Heart right ventricle (tissue), 16 donors: ENCODE data around the gene PCDHGC4. TPM values are rescaled to one million over a fixed set of nuclear protein-coding genes. Genes with fewer than 3 reads are reported as not detected.

ENCODE experiments used
- ATAC-seq, 8 donors: fragments of 200-7000 bp; cut with Tn5 transposase; one replicate each; pipeline ENCODE4 v1.9.1; 2020; ENCODE audit warnings: mild to moderate bottlenecking in 8 of 8, moderate library complexity in 8 of 8, moderate number of reproducible peaks in 1 of 8
- DNase-seq, 2 donors: peaks; one replicate each; pipeline ENCODE4 v3.0.0-alpha.2; 2020
- H3K27ac ChIP-seq, 10 donors: fragments of 200-600 bp; sonication (generic) in 2 of 10; one replicate each; pipeline versions ENCODE4 v1.5.0 to v1.8.0; 2020 to 2022; ENCODE audit warnings: mild to moderate bottlenecking in 3 of 10
- H3K27me3 ChIP-seq, 7 donors: fragments of 200-600 bp; one replicate each; pipeline ENCODE4 v1.8.0; 2021 to 2022; ENCODE audit warnings: mild to moderate bottlenecking in 2 of 7
- H3K36me3 ChIP-seq, 9 donors: fragments of 200-600 bp; sonication (generic) in 1 of 9; one replicate each; pipeline versions ENCODE4 v1.5.0 to v1.8.0; 2020 to 2022; ENCODE audit warnings: mild to moderate bottlenecking in 2 of 9
- H3K4me1 ChIP-seq, 9 donors: fragments of 200-600 bp; sonication (generic) in 1 of 9; one replicate each; pipeline versions ENCODE4 v1.5.0 to v1.8.0; 2020 to 2022; ENCODE audit warnings: mild to moderate bottlenecking in 4 of 9
- H3K4me3 ChIP-seq, 10 donors: fragments of 200-600 bp; sonication (generic) in 2 of 10; one replicate each; pipeline versions ENCODE4 v1.5.0 to v1.8.0; 2020 to 2022; ENCODE audit warnings: mild to moderate bottlenecking in 7 of 10, moderate library complexity in 2 of 10
- H3K9me3 ChIP-seq, 11 donors: fragments of 200-600 bp in 10 of 11; sonication (generic) in 2 of 11; one replicate each; pipeline versions ENCODE4 v1.5.0 to v1.8.0; 2013 to 2022; ENCODE audit warnings: mild to moderate bottlenecking in 2 of 11, control low read depth in 1 of 11, moderate library complexity in 1 of 11
- WGBS, 2 donors: extraction: QIAGEN DNeasy Blood & Tissue Kit; methylation state at CpG; one replicate each; pipeline ENCODE4 v1.1.7; 2013; ENCODE audit warnings: inconsistent platforms in 1 of 2; 5-methylcytosine and 5-hydroxymethylcytosine counted together
- intact Hi-C, 10 donors: fragments of 100-400 bp; cut with DNase I; formaldehyde crosslinking; loops; one replicate each; pipeline versions ENCODE4 v1.11.1 to v1.14.2; 2022
- polyA plus RNA-seq, 2 donors: library from polyadenylated mRNA; stranded (reverse); fragments of 200-250 nt; gene quantifications; one replicate each; pipeline ENCODE4 v1.2.3, GENCODE V29; 2013
- total RNA-seq, 10 donors: library from RNA; stranded (reverse); fragmentation: NEBNext Ultra II Directional in 3 of 10; extraction: Animal tissue kit (Norgen Biotek cat#: 25700) in 3 of 10; gene quantifications; one replicate each; pipeline versions ENCODE4 v1.2.1 to v1.2.4, GENCODE V29; 2021 to 2023
- TF ChIP-seq, protein P1 (sequence below), 9 donors: fragments of 200-600 bp; sonication (generic) in 2 of 9; IDR thresholded peaks; one replicate each; pipeline versions ENCODE4 v1.5.0 to v1.8.0; 2021 to 2022; ENCODE audit warnings: antibody characterized with exemption in 9 of 9, mild to moderate bottlenecking in 5 of 9, moderate library complexity in 1 of 9
- donor health status: Arrhythmogenic right ventricular cardiomyopathy.
- donor health status: ischemic (EF 13 %, LVEDD 7.1; RV severe dilation, severe dysfunction).
- donor health status: healthy with polysubstance abuse.
- donor health status: DM: no; HTN: yes; CAD: no.
- donor health status: DM: no; HTN: no; CAD: no.
- donor health status: ischemic (EF 25% LVEDD 6.9; RV normal size, moderate dysfunction).
- donor health status: ischemic (EF 25% LVEDD 5.7; RV mildly dilated, moderate dysfunction).
- donor health status: healthy.
- donor health status: DM: yes; HTN: yes; CAD: no.
- donor health status: Ischemic cardiomyopathy.
- donor health status: ischemic (EF 35%, LVEDD 5.7; RV mildly dilated, moderate dysfunction).
- donor health status: nonischemic (EF 11% LVEDD 7.7; RV severe dilation, severe dysfunction).
- donor health status: DM: yes; HTN: yes; CAD: no.
- donor health status: PGD.
- donor health status: ischemic (EF 29% LVEDD 5.4; RV normal size, mild dysfunction).
- donor health status: nonischemic (EF 23%, LVEDD 6.1; RV moderate dilation, normal function).

Gene PCDHGC4
- total and polyA plus RNA-seq, 12 donors, result 0.12 to 5.0 (median 3.1) TPM

DNA sequence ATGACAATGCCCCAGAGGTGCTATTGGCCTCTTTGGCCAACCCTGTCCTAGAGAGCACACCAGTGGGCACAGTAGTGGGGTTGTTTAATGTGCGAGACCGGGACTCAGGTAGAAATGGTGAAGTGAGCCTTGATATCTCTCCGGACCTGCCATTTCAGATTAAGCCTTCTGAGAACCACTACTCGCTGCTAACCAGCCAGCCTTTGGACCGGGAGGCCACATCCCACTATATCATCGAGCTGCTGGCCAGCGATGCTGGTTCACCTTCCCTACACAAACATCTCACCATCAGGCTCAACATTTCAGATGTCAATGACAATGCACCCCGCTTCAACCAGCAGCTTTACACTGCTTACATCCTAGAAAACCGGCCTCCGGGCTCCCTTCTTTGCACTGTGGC is 5.4 kb downstream of the PCDHGC4 start:
- H3K4me1 ChIP-seq, result peaks cover 10 to 76% (median 32%) of the 10 kb centered on the region in 9 donors
- H3K27ac ChIP-seq, result no peak overlapping the region
- H3K27me3 ChIP-seq, result peaks cover 0 to 69% (median 0%) of the 10 kb centered on the region in 7 donors
- ATAC-seq (no peak), DNase-seq (no peak)
- intact Hi-C loops, result no loop called here
- H3K36me3 ChIP-seq, result peaks cover 0 to 68% (median 11%) of the 10 kb centered on the region in 9 donors
- H3K9me3 ChIP-seq, result no peaks in the 10 kb centered on the region
- 95 to 97% methylated on average over 10 of the region's 10 CpGs for WGBS, 2 donors
- H3K4me3 ChIP-seq, result no peak overlapping the region
- TF ChIP-seq, protein P1, sequence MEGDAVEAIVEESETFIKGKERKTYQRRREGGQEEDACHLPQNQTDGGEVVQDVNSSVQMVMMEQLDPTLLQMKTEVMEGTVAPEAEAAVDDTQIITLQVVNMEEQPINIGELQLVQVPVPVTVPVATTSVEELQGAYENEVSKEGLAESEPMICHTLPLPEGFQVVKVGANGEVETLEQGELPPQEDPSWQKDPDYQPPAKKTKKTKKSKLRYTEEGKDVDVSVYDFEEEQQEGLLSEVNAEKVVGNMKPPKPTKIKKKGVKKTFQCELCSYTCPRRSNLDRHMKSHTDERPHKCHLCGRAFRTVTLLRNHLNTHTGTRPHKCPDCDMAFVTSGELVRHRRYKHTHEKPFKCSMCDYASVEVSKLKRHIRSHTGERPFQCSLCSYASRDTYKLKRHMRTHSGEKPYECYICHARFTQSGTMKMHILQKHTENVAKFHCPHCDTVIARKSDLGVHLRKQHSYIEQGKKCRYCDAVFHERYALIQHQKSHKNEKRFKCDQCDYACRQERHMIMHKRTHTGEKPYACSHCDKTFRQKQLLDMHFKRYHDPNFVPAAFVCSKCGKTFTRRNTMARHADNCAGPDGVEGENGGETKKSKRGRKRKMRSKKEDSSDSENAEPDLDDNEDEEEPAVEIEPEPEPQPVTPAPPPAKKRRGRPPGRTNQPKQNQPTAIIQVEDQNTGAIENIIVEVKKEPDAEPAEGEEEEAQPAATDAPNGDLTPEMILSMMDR (IDR thresholded peaks at IDR 0.05), result no peak

- Histone ChIP-seq H3K27ac (no peak overlapping the region), H3K4me3 (no peak overlapping the region), H3K4me1 (peaks cover 10 to 73% (median 30%) of the 10 kb centered on the region in 9 donors), H3K36me3 (peaks cover 0 to 68% (median 11%) of the 10 kb centered on the region in 9 donors), H3K27me3 (peaks cover 0 to 65% (median 0%) of the 10 kb centered on the region in 7 donors), H3K9me3 (no peaks in the 10 kb centered on the region)
- intact Hi-C loops, result no loop called here
- WGBS, 2 donors, result 89 to 91% methylated on average over 13 of the region's 13 CpGs
- TF ChIP-seq, protein P1 (IDR thresholded peaks at IDR 0.05), result no peak
- no peak for DNase-seq
- no peak for ATAC-seq
These were observed 5.9 kb downstream of the PCDHGC4 start for GRCh38 chr5:141490771-141491170.

DNA sequence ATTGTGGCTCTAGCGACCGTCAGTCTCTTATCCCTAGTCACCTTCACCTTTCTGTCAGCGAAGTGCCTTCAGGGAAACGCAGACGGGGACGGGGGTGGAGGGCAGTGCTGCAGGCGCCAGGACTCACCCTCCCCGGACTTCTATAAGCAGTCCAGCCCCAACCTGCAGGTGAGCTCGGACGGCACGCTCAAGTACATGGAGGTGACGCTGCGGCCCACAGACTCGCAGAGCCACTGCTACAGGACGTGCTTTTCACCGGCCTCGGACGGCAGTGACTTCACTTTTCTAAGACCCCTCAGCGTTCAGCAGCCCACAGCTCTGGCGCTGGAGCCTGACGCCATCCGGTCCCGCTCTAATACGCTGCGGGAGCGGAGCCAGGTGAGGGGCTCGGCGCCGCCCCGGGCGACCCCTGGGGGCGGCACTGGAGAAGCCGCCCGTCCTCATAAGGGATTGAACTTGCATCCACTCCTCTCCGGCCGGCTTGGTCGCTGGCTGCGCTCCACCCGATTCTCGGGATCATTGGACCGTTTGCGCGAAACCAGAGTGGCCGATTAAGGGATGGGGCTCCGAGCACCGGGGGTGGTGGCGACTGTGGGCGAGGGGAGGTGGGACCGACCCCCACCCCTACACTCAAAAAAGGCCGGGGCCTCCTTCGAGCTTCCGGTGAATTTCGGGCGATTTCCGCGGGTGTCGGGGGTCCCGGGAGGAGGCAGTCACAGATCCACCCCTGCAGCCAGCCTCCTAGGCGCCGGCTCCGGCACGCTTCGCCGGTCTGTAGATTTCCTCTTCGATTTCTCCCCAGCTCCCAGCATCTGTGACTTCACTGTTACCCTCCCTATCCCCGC is 6.7 kb downstream of the PCDHGC4 start:
- DNase-seq (no peak), ATAC-seq (no peak)
- H3K36me3 ChIP-seq, result peaks cover 0 to 68% (median 15%) of the 10 kb centered on the region in 9 donors
- H3K4me3 ChIP-seq, result peak overlapping the region in 1 of 10 donors; percentile 4
- peaks cover 0 to 61% (median 0%) of the 10 kb centered on the region in 7 donors for H3K27me3 ChIP-seq
- H3K9me3 ChIP-seq, result no peaks in the 10 kb centered on the region
- WGBS, 2 donors, result 69 to 73% methylated on average over 66 of the region's 66 CpGs
- no peak overlapping the region for H3K27ac ChIP-seq
- intact Hi-C loops, result no loop called here
- H3K4me1 ChIP-seq, result peaks cover 9 to 67% (median 30%) of the 10 kb centered on the region in 9 donors
- TF ChIP-seq, protein P1 (IDR thresholded peaks at IDR 0.05), result no peak

GRCh38 chr5:141492168-141492885 is 7.5 kb downstream of the PCDHGC4 start:
- peaks cover 9 to 60% (median 25%) of the 10 kb centered on the region in 9 donors for H3K4me1 ChIP-seq
- TF ChIP-seq, protein P1 (IDR thresholded peaks at IDR 0.05), result no peak
- H3K27ac ChIP-seq, result peak overlapping the region in 1 of 10 donors; percentile 19
- intact Hi-C loops, result no loop called here
- H3K9me3 ChIP-seq, result no peaks in the 10 kb centered on the region
- no peak for DNase-seq
- H3K27me3 ChIP-seq, result peaks cover 0 to 61% (median 0%) of the 10 kb centered on the region in 7 donors
- H3K36me3 ChIP-seq, result peaks cover 0 to 68% (median 14%) of the 10 kb centered on the region in 9 donors
- 68 to 72% methylated on average over 66 to 68 of the region's 68 CpGs for WGBS, 2 donors
- H3K4me3 ChIP-seq, result peak overlapping the region in 2 of 10 donors; percentile 4 to 22
- no peak for ATAC-seq
